T-cell (primary cell): ENCODE measurements around the gene RALY. TPM values are rescaled to one million over a fixed set of nuclear protein-coding genes. Genes with fewer than 3 reads are reported as not detected.
A peak's percentile ranks its signal among the peaks of the same experiment; 100 is the strongest.
"Not testable (repeated sequence)": the region's sequence is repeated elsewhere in the genome, so short reads cannot be mapped to it uniquely, and the experiment has no call there.

Experiments used
- ATAC-seq, 4 experiments: fragments of 200-7000 bp in 3 of 4; fragments of 150-1000 bp in 1 of 4; cut with Tn5 transposase; replicated peaks in 1 of 4; 1 replicate in 3 of 4; 2 replicates in 1 of 4; pipeline ENCODE4 v1.10.0; 2021; ENCODE audit warnings: moderate library complexity in 3 of 4, mild to moderate bottlenecking in 2 of 4, moderate number of reproducible peaks in 1 of 4
- CTCF ChIA-PET, 2 donors: fragments of 300-600 bp; sonication (Branson Sonifier 250); formaldehyde crosslinking; loops; one replicate each; lab custom pipeline; 2022; ENCODE audit warnings: antibody characterized with exemption in 2 of 2; lab: Charles Lee
- POLR2A ChIA-PET, 2 donors: fragments of 300-600 bp; sonication (Branson Sonifier 250); formaldehyde crosslinking; loops; one replicate each; lab custom pipeline; 2022; ENCODE audit warnings: antibody characterized with exemption in 2 of 2; lab: Charles Lee
- DNase-seq, 35 experiments: peaks; one replicate each; pipeline versions ENCODE4 v3.0.0 to v3.0.0-alpha.2; 2013 to 2023
- H3K27ac ChIP-seq: one replicate; pipeline ENCODE4 v1.5.1; 2013; ENCODE audit warnings: low read length
- H3K27me3 ChIP-seq, 2 experiments: replicated peaks in 1 of 2; 1 replicate in 1 of 2; 2 replicates in 1 of 2; pipeline versions ENCODE4 v1.6.1 to v1.7.0; 2013; ENCODE audit warnings: low read length in 1 of 2, mixed read lengths in 1 of 2; ENCODE audit not compliant: control insufficient read depth in 2 of 2, insufficient read depth in 2 of 2; ENCODE audit errors: extremely low read depth in 1 of 2
- H3K36me3 ChIP-seq, 2 donors: 1 replicate in 1 of 2; 2 replicates in 1 of 2; pipeline versions ENCODE4 v1.6.1 to v1.7.0; 2013; ENCODE audit warnings: low read length in 1 of 2; ENCODE audit not compliant: control insufficient read depth in 2 of 2, insufficient read depth in 1 of 2; ENCODE audit errors: extremely low read depth in 1 of 2
- H3K4me1 ChIP-seq, 2 experiments: 1 replicate in 1 of 2; 2 replicates in 1 of 2; pipeline versions ENCODE4 v1.6.1 to v1.7.0; 2013; ENCODE audit warnings: low read length in 2 of 2, mixed read lengths in 1 of 2; ENCODE audit not compliant: insufficient read depth in 2 of 2, control insufficient read depth in 1 of 2; ENCODE audit errors: extremely low read depth in 1 of 2
- H3K4me3 ChIP-seq, 2 donors: 1 replicate in 1 of 2; 2 replicates in 1 of 2; pipeline versions ENCODE4 v1.5.1 to v1.7.0; 2013; ENCODE audit warnings: mild to moderate bottlenecking in 2 of 2, low read length in 1 of 2, moderate library complexity in 1 of 2; ENCODE audit not compliant: control insufficient read depth in 1 of 2; ENCODE audit errors: extremely low read depth in 1 of 2
- H3K9me3 ChIP-seq: 2 replicates; pipeline ENCODE4 v1.7.0; 2013
- H3K27ac Mint-ChIP-seq, 2 donors: one replicate each; pipeline ENCODE4 v1.8.0; 2020 to 2021; ENCODE audit warnings: mild to moderate bottlenecking in 2 of 2, mixed read lengths in 2 of 2
- H3K27me3 Mint-ChIP-seq, 2 donors: one replicate each; pipeline ENCODE4 v1.8.0; 2021 to 2022; ENCODE audit warnings: mixed read lengths in 2 of 2
- H3K36me3 Mint-ChIP-seq: one replicate; pipeline ENCODE4 v1.8.0; 2021; ENCODE audit warnings: mixed read lengths
- H3K4me1 Mint-ChIP-seq, 3 donors: one replicate each; pipeline ENCODE4 v1.8.0; 2020 to 2022; ENCODE audit warnings: mixed read lengths in 3 of 3, mild to moderate bottlenecking in 1 of 3
- H3K4me3 Mint-ChIP-seq, 3 donors: one replicate each; pipeline ENCODE4 v1.8.0; 2020 to 2022; ENCODE audit warnings: mild to moderate bottlenecking in 3 of 3, mixed read lengths in 3 of 3, moderate library complexity in 3 of 3
- H3K9me3 Mint-ChIP-seq, 3 donors: one replicate each; pipeline ENCODE4 v1.8.0; 2020 to 2022; ENCODE audit warnings: mixed read lengths in 3 of 3
- WGBS: methylation state at CpG from one replicate; pipeline ENCODE4 v1.1.5; 2013; ENCODE audit warnings: missing lambda C conversion rate; ENCODE audit not compliant: insufficient coverage; 5-methylcytosine and 5-hydroxymethylcytosine counted together
- total RNA-seq, 35 experiments: library from RNA in 6 of 35; stranded (reverse) in 6 of 35; fragments of 120-200 nt in 1 of 35; gene quantifications; one replicate each; pipeline versions ENCODE4 v1.2.1 to v1.2.4 and lab custom pipeline; 2013 to 2026

RALY gene
- total RNA-seq, 5 donors from 2014 or later (not counting 1 experiment from before 2014, with no cell fraction given), result 110 to 126 (median 125) TPM

GRCh38 chr20:34023937-34024722 is 30.4 kb downstream of the RALY start:
- Mint-ChIP-seq H3K4me3 (peak overlapping the region in 1 of 3 donors; percentile 11), H3K27ac (no peak overlapping the region), H3K27me3 (no peaks in the 10 kb centered on the region), H3K4me1 (peaks cover 86 to 87% (median 86%) of the 10 kb centered on the region in 3 donors), H3K36me3 (peaks cover 4% of the 10 kb centered on the region), H3K9me3 (no peaks in the 10 kb centered on the region)
- peaks cover 0 to 5% of the 10 kb centered on the region in 2 donors for H3K36me3 ChIP-seq
- ChIA-PET CTCF (interaction anchor here (0.6 to 0.9 kb wide), 3 partner anchors 11 to 31 kb away, joined by 3 read pairs; no protein-coding TSS in a partner anchor), POLR2A (interaction anchor here in 1 of 2 donors (0.5 to 0.6 kb wide), 2 partner anchors 9 to 71 kb away, joined by 3 to 4 read pairs; no protein-coding TSS in a partner anchor)
- H3K4me1 ChIP-seq, result peaks cover 19 to 53% of the 10 kb centered on the region in 2 experiments
- DNase-seq, result no peak
- ATAC-seq, result no peak
- no peak overlapping the region for H3K27ac ChIP-seq
- WGBS, result 90% methylated on average over 6 of the region's 8 CpGs
- no peaks in the 10 kb centered on the region for H3K27me3 ChIP-seq
- H3K9me3 ChIP-seq, result no peaks in the 10 kb centered on the region
- no peak overlapping the region for H3K4me3 ChIP-seq

- ChIA-PET CTCF (interaction anchor here (0.6 to 1.1 kb wide), 6 partner anchors 11 to 1743 kb away, joined by 3 to 4 read pairs (median 3); no protein-coding TSS in a partner anchor), POLR2A (interaction anchor here in 1 of 2 donors (0.6 kb wide), 2 partner anchors 8 to 1290 kb away, joined by 3 to 7 read pairs; no protein-coding TSS in a partner anchor)
- no peaks in the 10 kb centered on the region for H3K9me3 ChIP-seq
- ATAC-seq (no peak), DNase-seq (no peak)
- Mint-ChIP-seq H3K36me3 (peaks cover 4% of the 10 kb centered on the region), H3K9me3 (no peaks in the 10 kb centered on the region), H3K27me3 (no peaks in the 10 kb centered on the region), H3K4me3 (peak overlapping the region in 1 of 3 donors; percentile 11), H3K4me1 (peaks cover 86 to 92% (median 87%) of the 10 kb centered on the region in 3 donors), H3K27ac (peak overlapping the region; percentile 20 to 48)
- no peak overlapping the region for H3K4me3 ChIP-seq
- no peak overlapping the region for H3K27ac ChIP-seq
- WGBS, result 45% methylated on average over 5 of the region's 5 CpGs
- no peaks in the 10 kb centered on the region for H3K27me3 ChIP-seq
- H3K36me3 ChIP-seq, result peaks cover 0 to 5% of the 10 kb centered on the region in 2 donors
- H3K4me1 ChIP-seq, result peaks cover 19 to 50% of the 10 kb centered on the region in 2 experiments
These were observed 31.1 kb downstream of the RALY start for GRCh38 chr20:34024723-34025351.

- peaks cover 73 to 79% (median 74%) of the 10 kb centered on the region in 3 donors for H3K4me1 Mint-ChIP-seq
- H3K4me1 ChIP-seq, result peaks cover 6 to 36% of the 10 kb centered on the region in 2 experiments
- H3K4me3 ChIP-seq, DNase-seq, H3K27me3 Mint-ChIP-seq, H3K27ac ChIP-seq, H3K9me3 Mint-ChIP-seq, H3K9me3 ChIP-seq, H3K27me3 ChIP-seq, H3K4me3 Mint-ChIP-seq, ATAC-seq: not testable (repeated sequence)
- 100% methylated on average over 2 of the region's 6 CpGs for WGBS
- H3K36me3 Mint-ChIP-seq, result peaks cover 16% of the 10 kb centered on the region
- peaks cover 0 to 19% of the 10 kb centered on the region in 2 donors for H3K36me3 ChIP-seq
- ChIA-PET POLR2A (interaction anchor here (0.7 kb wide), 3 partner anchors 9 to 403 kb away, joined by 8 to 9 read pairs (median 8); no protein-coding TSS in a partner anchor), CTCF (interaction anchor here in 1 of 2 donors (0.5 kb wide), 1 partner anchor 578 kb away, joined by 3 read pairs; no protein-coding TSS in a partner anchor)
- peak overlapping the region in 1 of 2 donors; percentile 72 for H3K27ac Mint-ChIP-seq
These were observed 34.3 kb downstream of the RALY start for GRCh38 chr20:34028013-34028412.

- peaks cover 24% of the 10 kb centered on the region for H3K36me3 Mint-ChIP-seq
- no peak overlapping the region for H3K4me3 ChIP-seq
- peak overlapping the region in 1 of 2 donors; percentile 32 for H3K27ac Mint-ChIP-seq
- peaks cover 5 to 32% of the 10 kb centered on the region in 2 donors for H3K36me3 ChIP-seq
- WGBS, result 100% methylated on average over 1 of the region's 1 CpG
- H3K4me3 Mint-ChIP-seq, result no peak overlapping the region
- CTCF ChIA-PET, result interaction anchor here in 1 of 2 donors (0.7 to 1.1 kb wide), 2 partner anchors 25 to 28 kb away, joined by 3 read pairs; no protein-coding TSS in a partner anchor
- H3K9me3 ChIP-seq, result no peaks in the 10 kb centered on the region
- H3K27me3 ChIP-seq, result no peaks in the 10 kb centered on the region
- no peak for ATAC-seq
- H3K27me3 Mint-ChIP-seq, result no peaks in the 10 kb centered on the region
- H3K4me1 Mint-ChIP-seq, result peaks cover 73 to 79% (median 76%) of the 10 kb centered on the region in 3 donors
- peaks cover 2 to 23% of the 10 kb centered on the region in 2 experiments for H3K4me1 ChIP-seq
- no peak for DNase-seq
- no peaks in the 10 kb centered on the region for H3K9me3 Mint-ChIP-seq
- H3K27ac ChIP-seq, result no peak overlapping the region
- POLR2A ChIA-PET, result no interaction called here
These were observed 35.7 kb downstream of the RALY start for GRCh38 chr20:34029415-34029814.

- no peak overlapping the region for H3K4me3 Mint-ChIP-seq
- ATAC-seq (no peak), DNase-seq (no peak)
- H3K27me3 Mint-ChIP-seq, result no peaks in the 10 kb centered on the region
- no peak overlapping the region for H3K4me3 ChIP-seq
- H3K4me1 Mint-ChIP-seq, result peaks cover 70 to 78% (median 73%) of the 10 kb centered on the region in 3 donors
- H3K9me3 ChIP-seq, result no peaks in the 10 kb centered on the region
- H3K27me3 ChIP-seq, result no peaks in the 10 kb centered on the region
- ChIA-PET CTCF (interaction anchor here in 1 of 2 donors (1.1 kb wide), 1 partner anchor 26 kb away, joined by 3 read pairs; no protein-coding TSS in a partner anchor), POLR2A (no interaction called here)
- peaks cover 5 to 32% of the 10 kb centered on the region in 2 donors for H3K36me3 ChIP-seq
- H3K9me3 Mint-ChIP-seq, result no peaks in the 10 kb centered on the region
- H3K36me3 Mint-ChIP-seq, result peaks cover 24% of the 10 kb centered on the region
- peaks cover 0 to 12% of the 10 kb centered on the region in 2 experiments for H3K4me1 ChIP-seq
- H3K27ac ChIP-seq, result no peak overlapping the region
- peak overlapping the region in 1 of 2 donors; percentile 76 for H3K27ac Mint-ChIP-seq
- 100% methylated on average over 1 of the region's 1 CpG for WGBS
These were observed 36.7 kb downstream of the RALY start for GRCh38 chr20:34030456-34030855.

GRCh38 chr20:34033903-34034302 is 40.2 kb downstream of the RALY start:
- WGBS, result 100% methylated on average over 4 of the region's 4 CpGs
- no peaks in the 10 kb centered on the region for H3K9me3 Mint-ChIP-seq
- no peak overlapping the region for H3K27ac ChIP-seq
- H3K36me3 ChIP-seq, result peaks cover 5 to 30% of the 10 kb centered on the region in 2 donors
- H3K27me3 ChIP-seq, result no peaks in the 10 kb centered on the region
- peak overlapping the region in 1 of 2 donors; percentile 66 for H3K27ac Mint-ChIP-seq
- no peaks in the 10 kb centered on the region for H3K9me3 ChIP-seq
- H3K36me3 Mint-ChIP-seq, result peaks cover 24% of the 10 kb centered on the region
- no peak overlapping the region for H3K4me3 ChIP-seq
- no peak overlapping the region for H3K4me3 Mint-ChIP-seq
- H3K4me1 ChIP-seq, result peaks cover 7 to 15% of the 10 kb centered on the region in 2 experiments
- DNase-seq (no peak), ATAC-seq (no peak)
- H3K27me3 Mint-ChIP-seq, result no peaks in the 10 kb centered on the region
- CTCF ChIA-PET, result no interaction called here
- H3K4me1 Mint-ChIP-seq, result peaks cover 76 to 84% (median 76%) of the 10 kb centered on the region in 3 donors
- POLR2A ChIA-PET, result no interaction called here
